NCI-H345 treated with DMSO at 0.1 percent for 48 hours (cell line): Measurements from ENCODE around the gene DOC2B.
"Not testable (repeated sequence)": the region's sequence is repeated elsewhere in the genome, so short reads cannot be mapped to it uniquely, and the experiment has no call there.

ENCODE experiments used
- DNase-seq: peaks from one replicate; lab custom pipeline; 2025; ENCODE audit not compliant: unreplicated experiment; lab: John Stamatoyannopoulos, UW

DOC2B gene

GRCh38 chr17:146983-147761 lies 34.3 kb downstream of the DOC2B start:
- DNase-seq = no peak

- DNase-seq = no peak
Measured at GRCh38 chr17:146546-146945, 34.9 kb downstream of the DOC2B start.

- no peak for DNase-seq
Measured at GRCh38 chr17:145671-146541, 35.5 kb downstream of the DOC2B start.

GRCh38 chr17:144936-145670 lies 36.3 kb downstream of the DOC2B start:
- no peak for DNase-seq

- DNase-seq = peak; percentile 30
Measured at GRCh38 chr17:143785-144281, 37.6 kb downstream of the DOC2B start.

- DNase-seq = no peak
Measured at GRCh38 chr17:142876-143784, 38.3 kb downstream of the DOC2B start.

GRCh38 chr17:142102-142661 lies 39.3 kb downstream of the DOC2B start:
- DNase-seq = no peak

- not testable (repeated sequence) for DNase-seq
Measured at GRCh38 chr17:139401-140205, 41.8 kb downstream of the DOC2B start.

- DNase-seq = not testable (repeated sequence)
Measured at GRCh38 chr17:137166-137807, 44.2 kb downstream of the DOC2B start, which contains the start of gene SCGB1C2. Gene SCGB1C2 (plus strand): TSS chr17:137569. CDS start chr17:137591, 22 bp downstream.

GRCh38 chr17:136531-136930 lies 44.9 kb downstream of the DOC2B start:
- DNase-seq = not testable (repeated sequence)

GRCh38 chr17:135895-136294 lies 45.6 kb downstream of the DOC2B start:
- DNase-seq = not testable (repeated sequence)

GRCh38 chr17:135022-135421 lies 46.4 kb downstream of the DOC2B start:
- DNase-seq = not testable (repeated sequence)

- not testable (repeated sequence) for DNase-seq
Measured at GRCh38 chr17:134332-134785, 47.1 kb downstream of the DOC2B start.

GRCh38 chr17:133932-134331 lies 47.5 kb downstream of the DOC2B start:
- not testable (repeated sequence) for DNase-seq

- DNase-seq = not testable (repeated sequence)
Measured at GRCh38 chr17:118339-118917, 63.0 kb downstream of the DOC2B start.

GRCh38 chr17:113111-113510 lies 68.3 kb downstream of the DOC2B start:
- not testable (repeated sequence) for DNase-seq
